Colonic mucosa (tissue), 4 donors: Measurements from ENCODE around the gene SEC24D. TPM values are rescaled to one million over a fixed set of nuclear protein-coding genes. Genes with fewer than 3 reads are reported as not detected.

Source experiments
- DNase-seq: peaks from one replicate; pipeline ENCODE4 v3.0.0-alpha.2; 2020
- H3K27ac ChIP-seq: fragments of 200-600 bp; one replicate; pipeline ENCODE4 v1.8.0; 2021
- H3K27me3 ChIP-seq: fragments of 200-600 bp; one replicate; pipeline ENCODE4 v1.8.0; 2021
- H3K36me3 ChIP-seq: fragments of 200-600 bp; one replicate; pipeline ENCODE4 v1.8.0; 2021
- H3K4me1 ChIP-seq: fragments of 200-600 bp; one replicate; pipeline ENCODE4 v1.8.0; 2021; ENCODE audit warnings: mild to moderate bottlenecking
- H3K4me3 ChIP-seq: fragments of 200-600 bp; one replicate; pipeline ENCODE4 v1.8.0; 2021
- H3K9ac ChIP-seq, 2 donors: one replicate each; pipeline ENCODE4 v1.7.0; 2013; ENCODE audit warnings: control low read depth in 2 of 2, low read depth in 2 of 2, low read length in 2 of 2
- H3K9me3 ChIP-seq: fragments of 200-600 bp; one replicate; pipeline ENCODE4 v1.8.0; 2021
- intact Hi-C: fragments of 100-400 bp; cut with DNase I; formaldehyde crosslinking; loops from one replicate; pipeline ENCODE4 v1.14.1; 2022
- total RNA-seq, 2 donors: library from RNA; stranded (reverse); fragmentation: NEBNext Ultra II Directional in 1 of 2; extraction: Animal tissue kit (Norgen Biotek cat#: 25700) in 1 of 2; gene quantifications; one replicate each; pipeline ENCODE4 v1.2.1, GENCODE V29; 2021
- TF ChIP-seq, protein P1 (sequence below): fragments of 200-600 bp; IDR thresholded peaks from one replicate; pipeline ENCODE4 v1.8.0; 2022; ENCODE audit warnings: antibody characterized with exemption, mild to moderate bottlenecking
- donor health status: healthy.
- donor health status: DM: no; HTN: no; CAD: no.
- donor health status: DM: no; HTN: no; CAD: no.

Gene SEC24D
- total RNA-seq, 2 donors from 2014 or later = 71.8 to 77.0 TPM

DNA sequence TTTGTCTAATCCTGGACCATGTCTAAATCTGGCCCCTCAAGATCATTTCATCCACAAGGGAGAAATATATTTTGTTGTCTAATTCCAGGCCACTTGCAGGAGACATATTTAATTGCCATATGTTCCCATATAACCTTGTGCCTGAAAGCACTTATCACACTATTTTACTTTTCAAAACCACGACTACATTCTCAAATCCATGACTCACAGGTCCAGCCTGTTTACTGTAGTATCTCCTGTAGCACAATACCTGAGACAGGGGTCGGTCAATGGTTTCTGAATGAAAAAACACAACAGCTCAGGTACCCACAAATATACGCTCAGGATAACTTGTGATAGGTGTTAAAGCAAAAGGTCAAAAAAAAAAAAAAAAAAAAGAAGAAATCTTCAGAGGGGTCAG, 60.9 kb downstream of the SEC24D start:
- H3K9me3 ChIP-seq = no peaks in the 10 kb centered on the region
- H3K4me3 ChIP-seq = no peak overlapping the region
- H3K27me3 ChIP-seq = no peaks in the 10 kb centered on the region
- intact Hi-C loops = loop anchor here (5.0 kb wide), 2 partner anchors 112 to 192 kb away; partner anchors contain the start of gene SYNPO2
- no peak overlapping the region for H3K27ac ChIP-seq
- no peak for DNase-seq
- no peaks in the 10 kb centered on the region for H3K4me1 ChIP-seq
- no peaks in the 10 kb centered on the region for H3K36me3 ChIP-seq
- TF ChIP-seq, protein P1, sequence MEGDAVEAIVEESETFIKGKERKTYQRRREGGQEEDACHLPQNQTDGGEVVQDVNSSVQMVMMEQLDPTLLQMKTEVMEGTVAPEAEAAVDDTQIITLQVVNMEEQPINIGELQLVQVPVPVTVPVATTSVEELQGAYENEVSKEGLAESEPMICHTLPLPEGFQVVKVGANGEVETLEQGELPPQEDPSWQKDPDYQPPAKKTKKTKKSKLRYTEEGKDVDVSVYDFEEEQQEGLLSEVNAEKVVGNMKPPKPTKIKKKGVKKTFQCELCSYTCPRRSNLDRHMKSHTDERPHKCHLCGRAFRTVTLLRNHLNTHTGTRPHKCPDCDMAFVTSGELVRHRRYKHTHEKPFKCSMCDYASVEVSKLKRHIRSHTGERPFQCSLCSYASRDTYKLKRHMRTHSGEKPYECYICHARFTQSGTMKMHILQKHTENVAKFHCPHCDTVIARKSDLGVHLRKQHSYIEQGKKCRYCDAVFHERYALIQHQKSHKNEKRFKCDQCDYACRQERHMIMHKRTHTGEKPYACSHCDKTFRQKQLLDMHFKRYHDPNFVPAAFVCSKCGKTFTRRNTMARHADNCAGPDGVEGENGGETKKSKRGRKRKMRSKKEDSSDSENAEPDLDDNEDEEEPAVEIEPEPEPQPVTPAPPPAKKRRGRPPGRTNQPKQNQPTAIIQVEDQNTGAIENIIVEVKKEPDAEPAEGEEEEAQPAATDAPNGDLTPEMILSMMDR = no peak
- no peak overlapping the region for H3K9ac ChIP-seq

DNA sequence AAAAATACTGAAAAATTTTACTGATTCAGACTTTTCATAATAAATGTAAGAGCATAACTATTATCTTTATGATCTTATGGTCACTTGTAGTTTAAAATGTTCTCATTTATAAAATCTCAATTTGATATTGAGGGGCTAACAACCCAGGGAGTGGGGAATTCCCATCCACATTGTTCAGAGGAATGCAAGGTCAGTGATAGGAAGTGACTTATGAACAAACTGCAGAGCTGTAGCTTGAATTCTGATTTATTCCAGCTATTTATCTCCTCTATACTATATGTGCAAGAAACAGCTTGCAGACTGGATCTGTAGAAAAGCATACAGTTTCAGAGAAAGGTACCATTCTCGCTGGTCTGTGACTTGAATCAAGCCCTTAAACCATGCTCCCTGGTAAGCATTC, 61.6 kb downstream of the SEC24D start:
- no peak for DNase-seq
- no peak overlapping the region for H3K27ac ChIP-seq
- intact Hi-C loops = loop anchor here (5.0 kb wide), 2 partner anchors 113 to 193 kb away; partner anchors contain the start of gene SYNPO2
- H3K27me3 ChIP-seq = no peaks in the 10 kb centered on the region
- H3K36me3 ChIP-seq = no peaks in the 10 kb centered on the region
- TF ChIP-seq, protein P1 = no peak
- H3K4me3 ChIP-seq = no peak overlapping the region
- no peaks in the 10 kb centered on the region for H3K9me3 ChIP-seq
- no peak overlapping the region for H3K9ac ChIP-seq
- H3K4me1 ChIP-seq = no peaks in the 10 kb centered on the region

DNA sequence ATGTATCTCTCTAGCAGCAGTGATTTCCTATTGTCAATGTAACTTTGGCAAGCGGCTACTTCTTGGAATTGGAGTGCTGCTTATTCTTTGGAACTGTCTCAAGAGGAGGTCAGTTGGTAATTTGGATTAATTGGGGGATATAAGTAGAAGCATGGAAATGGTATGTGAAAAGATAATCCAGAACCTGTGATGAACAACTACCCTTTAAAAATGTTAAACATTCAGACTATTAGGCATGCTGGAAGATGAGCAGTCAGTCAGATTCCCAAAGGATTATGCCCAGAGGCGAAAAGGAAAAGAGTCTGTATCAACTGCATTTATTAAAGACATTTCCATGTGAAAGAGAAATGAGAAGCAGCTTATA, 62.5 kb downstream of the SEC24D start:
- Histone ChIP-seq H3K9me3 (no peaks in the 10 kb centered on the region), H3K9ac (no peak overlapping the region), H3K27ac (no peak overlapping the region), H3K4me1 (no peaks in the 10 kb centered on the region), H3K27me3 (no peaks in the 10 kb centered on the region), H3K4me3 (no peak overlapping the region), H3K36me3 (no peaks in the 10 kb centered on the region)
- no peak for DNase-seq
- TF ChIP-seq, protein P1 = no peak
- intact Hi-C loops = loop anchor here (5.0 kb wide), 2 partner anchors 114 to 194 kb away; partner anchors contain the start of gene SYNPO2

DNA sequence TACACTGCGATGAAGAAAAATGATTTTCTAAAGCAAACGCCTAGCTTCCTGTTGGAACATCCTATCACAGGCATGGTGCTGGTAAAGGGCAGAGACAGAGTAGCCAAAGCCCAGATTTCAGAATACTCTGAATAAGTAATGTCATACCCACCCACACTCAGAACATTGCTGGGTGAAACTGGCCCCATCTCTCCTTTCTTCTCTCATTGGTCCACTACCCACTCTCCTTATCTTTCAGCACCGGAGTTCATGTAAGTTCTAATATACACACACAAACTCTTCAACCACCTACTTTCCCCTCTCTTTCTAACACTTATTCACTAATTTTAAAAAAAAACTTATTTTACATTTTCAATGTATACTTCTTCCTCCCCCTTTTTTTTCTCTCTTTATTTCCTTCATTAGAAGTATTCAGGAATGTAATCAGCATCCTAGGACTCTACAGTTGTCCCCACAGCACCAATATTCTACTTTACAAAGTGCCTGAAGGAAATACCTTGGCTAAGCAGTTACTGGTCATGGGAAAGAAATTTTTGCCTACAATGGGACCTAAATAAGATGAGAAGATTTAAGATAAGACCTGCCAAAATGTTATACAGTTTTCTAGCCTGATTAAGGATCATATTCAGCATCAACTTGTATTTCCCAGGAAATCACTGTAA, 63.0 kb downstream of the SEC24D start:
- Histone ChIP-seq H3K9ac (no peak overlapping the region), H3K4me3 (no peak overlapping the region), H3K4me1 (no peaks in the 10 kb centered on the region), H3K36me3 (no peaks in the 10 kb centered on the region), H3K9me3 (no peaks in the 10 kb centered on the region), H3K27ac (no peak overlapping the region), H3K27me3 (no peaks in the 10 kb centered on the region)
- DNase-seq = no peak
- intact Hi-C loops = loop anchor here (5.0 kb wide), 2 partner anchors 114 to 194 kb away; partner anchors contain the start of gene SYNPO2
- TF ChIP-seq, protein P1 = no peak

DNA sequence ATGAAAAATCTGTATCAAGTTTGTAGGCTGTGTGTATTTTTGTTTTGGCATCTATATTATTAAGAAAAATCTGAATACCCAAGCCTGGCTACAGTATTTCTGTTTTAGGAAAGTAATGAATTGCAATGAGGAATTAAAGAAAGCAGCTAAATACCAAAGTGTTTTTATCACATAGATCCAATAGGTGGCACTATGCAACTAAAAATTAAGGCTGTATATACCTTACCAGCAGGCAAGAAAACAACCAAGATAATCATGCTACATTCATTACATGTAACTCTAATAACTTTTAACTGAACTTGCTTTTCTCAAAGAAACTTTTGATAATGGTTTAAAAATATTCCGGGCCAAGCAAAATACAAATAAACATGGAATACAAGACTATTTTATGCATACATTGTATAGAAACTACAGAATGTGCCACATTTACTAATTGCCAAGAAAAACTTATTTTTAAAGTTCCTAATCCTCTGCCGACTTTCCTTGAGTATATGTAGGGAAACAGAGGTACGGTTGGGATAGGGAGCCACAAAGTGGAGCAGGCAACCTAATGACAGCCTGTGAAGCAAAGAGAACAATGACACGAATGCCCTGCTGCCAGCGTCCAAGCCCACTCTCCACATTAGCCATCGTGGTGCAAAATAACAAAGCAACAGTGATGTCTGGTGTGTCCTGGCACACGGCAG, 63.7 kb downstream of the SEC24D start:
- Histone ChIP-seq H3K9me3 (no peaks in the 10 kb centered on the region), H3K36me3 (peaks cover 2% of the 10 kb centered on the region), H3K27me3 (no peaks in the 10 kb centered on the region), H3K9ac (no peak overlapping the region), H3K4me3 (no peak overlapping the region), H3K4me1 (no peaks in the 10 kb centered on the region), H3K27ac (no peak overlapping the region)
- TF ChIP-seq, protein P1 = peak; percentile 42
- no peak for DNase-seq
- intact Hi-C loops = loop anchor here (5.0 kb wide), 2 partner anchors 115 to 195 kb away; partner anchors contain the start of gene SYNPO2
